ENCODE results near the gene POLDIP2. TPM values are rescaled to one million over a fixed set of nuclear protein-coding genes. Genes with fewer than 3 reads are reported as not detected.
A peak's percentile ranks its signal among the peaks of the same experiment; 100 is the strongest.

POLDIP2 gene
- total and polyA plus RNA-seq, 10 of the 15 experiments (the other 5 are each of a cell fraction or from before 2014, with no cell fraction given): 22.8 to 196 (median 121) TPM

GRCh38 chr17:28327031-28327607, 30.2 kb downstream of the POLDIP2 start:
- H2AFZ ChIP-seq (ENCODE audit: control insufficient read depth, low read depth, low read length): no peak overlapping the region
- WGBS (ENCODE audit: insufficient coverage, insufficient replicate concordance, low lambda C conversion rate, missing lambda C conversion rate): 41% methylated on average over 9 of the region's 9 CpGs
- peaks cover 11 to 15% of the 10 kb centered on the region in 2 experiments for H3K36me3 ChIP-seq (ENCODE audit: control insufficient read depth in 2 of 2, insufficient read depth in 2 of 2, low read length in 1 of 2)
- FAIRE-seq: peak; percentile 80
- peak; percentile 34 for DNase-seq (ENCODE audit: low read depth, low spot score)
- ChIA-PET RAD21 (ENCODE audit: unreplicated experiment) (no interaction called here), CTCF (interaction anchor here (1.9 kb wide), 1 partner anchor 8 kb away, joined by 5 read pairs; the partner anchor contains the start of genes IFT20 and TNFAIP1), SMC1A (ENCODE audit: uncharacterized antibody, unreplicated experiment) (no interaction called here), POLR2A (interaction anchor here (0.7 to 0.9 kb wide), 2 partner anchors 68 to 351 kb away, joined by 3 read pairs; no protein-coding TSS in a partner anchor)
- in situ Hi-C loops (cut with MboI) (no loop called here), intact Hi-C loops (cut with micrococcal nuclease; ENCODE audit: unreplicated experiment) (no loop called here)
- peak; percentile 92 for ATAC-seq
- no peaks in the 10 kb centered on the region for H4K20me1 ChIP-seq (ENCODE audit: control insufficient read depth, insufficient read depth)
- H3K79me2 ChIP-seq (ENCODE audit: control insufficient read depth, insufficient read depth, low read length): peaks cover 28% of the 10 kb centered on the region
- no TSS peak for BruUV-seq (replicated peaks)
- H3K4me1 ChIP-seq (ENCODE audit: control insufficient read depth, insufficient read depth, low read length): peaks cover 6% of the 10 kb centered on the region; the same call in 1 of the 2 replicates
- peak overlapping the region; percentile 54 for H3K27ac ChIP-seq (ENCODE audit: control insufficient read depth, insufficient read depth)
- H3K4me3 ChIP-seq: no peak overlapping the region
- H3K4me2 ChIP-seq (ENCODE audit: control insufficient read depth, insufficient read depth): no peak overlapping the region
- no peaks in the 10 kb centered on the region for H3K9me3 ChIP-seq (replicated peaks; ENCODE audit: control insufficient read depth, insufficient read depth, low read length)
- H3K9ac ChIP-seq (ENCODE audit: control insufficient read depth, insufficient read depth, low read length): no peak overlapping the region
- no peaks in the 10 kb centered on the region for H3K27me3 ChIP-seq (replicated peaks in 1 of 2; ENCODE audit: control insufficient read depth in 2 of 2, insufficient read depth in 2 of 2, low read length in 1 of 2)
- TF ChIP-seq SMC3 (IDR thresholded peaks at IDR 0.05; ENCODE audit: borderline replicate concordance, low read length) (no peak), ZNF274 (IDR thresholded peaks at IDR 0.05; ENCODE audit: insufficient read depth, insufficient read length) (no peak), ZBTB33 (IDR thresholded peaks at IDR 0.05) (no peak), CREM (IDR thresholded peaks at IDR 0.05; ENCODE audit: low read depth) (peak; percentile 50; the same call in 1 of the 2 replicates), PKNOX1 (IDR thresholded peaks at IDR 0.05) (peak; percentile 57; the same call in 1 of the 2 replicates), FOS (IDR thresholded peaks at IDR 0.05; ENCODE audit: borderline replicate concordance, extremely low read depth, insufficient read length) (no peak), CBX3 (IDR thresholded peaks at IDR 0.05; ENCODE audit: borderline replicate concordance, low read depth) (no peak), REST (IDR thresholded peaks at IDR 0.05; ENCODE audit: low read depth, low read length) (no peak), TCF3 (IDR thresholded peaks at IDR 0.05; ENCODE audit: borderline replicate concordance, insufficient read depth, low read depth, low read length) (no peak), PAX5 (IDR thresholded peaks at IDR 0.05; ENCODE audit: borderline replicate concordance, low read depth, low read length) (0 out of 2 replicates have a peak, but pooled peaks have one; percentile 35), FOXM1 (IDR thresholded peaks at IDR 0.05; ENCODE audit: low read depth, low read length) (no peak), STAT3 (IDR thresholded peaks at IDR 0.05; ENCODE audit: low read depth, low read length) (no peak)
- TF ChIP-seq, protein P1, sequence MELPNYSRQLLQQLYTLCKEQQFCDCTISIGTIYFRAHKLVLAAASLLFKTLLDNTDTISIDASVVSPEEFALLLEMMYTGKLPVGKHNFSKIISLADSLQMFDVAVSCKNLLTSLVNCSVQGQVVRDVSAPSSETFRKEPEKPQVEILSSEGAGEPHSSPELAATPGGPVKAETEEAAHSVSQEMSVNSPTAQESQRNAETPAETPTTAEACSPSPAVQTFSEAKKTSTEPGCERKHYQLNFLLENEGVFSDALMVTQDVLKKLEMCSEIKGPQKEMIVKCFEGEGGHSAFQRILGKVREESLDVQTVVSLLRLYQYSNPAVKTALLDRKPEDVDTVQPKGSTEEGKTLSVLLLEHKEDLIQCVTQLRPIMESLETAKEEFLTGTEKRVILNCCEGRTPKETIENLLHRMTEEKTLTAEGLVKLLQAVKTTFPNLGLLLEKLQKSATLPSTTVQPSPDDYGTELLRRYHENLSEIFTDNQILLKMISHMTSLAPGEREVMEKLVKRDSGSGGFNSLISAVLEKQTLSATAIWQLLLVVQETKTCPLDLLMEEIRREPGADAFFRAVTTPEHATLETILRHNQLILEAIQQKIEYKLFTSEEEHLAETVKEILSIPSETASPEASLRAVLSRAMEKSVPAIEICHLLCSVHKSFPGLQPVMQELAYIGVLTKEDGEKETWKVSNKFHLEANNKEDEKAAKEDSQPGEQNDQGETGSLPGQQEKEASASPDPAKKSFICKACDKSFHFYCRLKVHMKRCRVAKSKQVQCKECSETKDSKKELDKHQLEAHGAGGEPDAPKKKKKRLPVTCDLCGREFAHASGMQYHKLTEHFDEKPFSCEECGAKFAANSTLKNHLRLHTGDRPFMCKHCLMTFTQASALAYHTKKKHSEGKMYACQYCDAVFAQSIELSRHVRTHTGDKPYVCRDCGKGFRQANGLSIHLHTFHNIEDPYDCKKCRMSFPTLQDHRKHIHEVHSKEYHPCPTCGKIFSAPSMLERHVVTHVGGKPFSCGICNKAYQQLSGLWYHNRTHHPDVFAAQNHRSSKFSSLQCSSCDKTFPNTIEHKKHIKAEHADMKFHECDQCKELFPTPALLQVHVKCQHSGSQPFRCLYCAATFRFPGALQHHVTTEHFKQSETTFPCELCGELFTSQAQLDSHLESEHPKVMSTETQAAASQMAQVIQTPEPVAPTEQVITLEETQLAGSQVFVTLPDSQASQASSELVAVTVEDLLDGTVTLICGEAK (IDR thresholded peaks at IDR 0.05; ENCODE audit: borderline replicate concordance): no peak

Data from GM12878 (cell line).